ENCODE data around the gene SHROOM2.

SHROOM2 gene

DNA sequence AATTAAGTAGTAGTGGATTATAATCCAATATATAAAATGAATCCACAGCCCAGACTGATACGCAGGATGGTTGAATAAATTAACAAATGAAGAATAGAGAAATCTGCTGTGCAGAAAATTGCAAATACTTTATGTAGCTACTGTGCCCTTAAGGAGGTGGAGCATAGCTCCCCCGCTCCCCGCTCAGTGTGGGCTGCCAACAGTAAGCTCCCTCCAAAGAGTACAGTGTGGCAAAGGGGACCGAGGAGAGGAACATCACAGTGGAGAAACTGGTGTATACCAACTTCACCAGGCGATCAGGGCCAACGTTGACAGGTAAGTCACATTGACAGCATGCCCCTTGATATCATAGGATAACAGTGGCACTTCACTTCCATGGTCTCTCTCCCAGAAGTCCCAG, 123.0 kb downstream of the SHROOM2 start:
- Histone ChIP-seq H3K9me3 (ENCODE audit: control insufficient read depth, low read length) (no peaks in the 10 kb centered on the region), H3K36me3 (ENCODE audit: control insufficient read depth, insufficient read depth, low read length) (no peaks in the 10 kb centered on the region), H3K4me3 (ENCODE audit: low read depth, low read length) (no peak overlapping the region), H3K27me3 (ENCODE audit: control insufficient read depth, insufficient read depth, low read length) (no peaks in the 10 kb centered on the region), H3K4me1 (no peaks in the 10 kb centered on the region), H3K27ac (no peak overlapping the region), H3K4me2 (ENCODE audit: low read length) (no peak overlapping the region), H2AFZ (no peak overlapping the region), H3K79me2 (no peaks in the 10 kb centered on the region), H3K9ac (no peak overlapping the region)
- TF ChIP-seq, protein P1, sequence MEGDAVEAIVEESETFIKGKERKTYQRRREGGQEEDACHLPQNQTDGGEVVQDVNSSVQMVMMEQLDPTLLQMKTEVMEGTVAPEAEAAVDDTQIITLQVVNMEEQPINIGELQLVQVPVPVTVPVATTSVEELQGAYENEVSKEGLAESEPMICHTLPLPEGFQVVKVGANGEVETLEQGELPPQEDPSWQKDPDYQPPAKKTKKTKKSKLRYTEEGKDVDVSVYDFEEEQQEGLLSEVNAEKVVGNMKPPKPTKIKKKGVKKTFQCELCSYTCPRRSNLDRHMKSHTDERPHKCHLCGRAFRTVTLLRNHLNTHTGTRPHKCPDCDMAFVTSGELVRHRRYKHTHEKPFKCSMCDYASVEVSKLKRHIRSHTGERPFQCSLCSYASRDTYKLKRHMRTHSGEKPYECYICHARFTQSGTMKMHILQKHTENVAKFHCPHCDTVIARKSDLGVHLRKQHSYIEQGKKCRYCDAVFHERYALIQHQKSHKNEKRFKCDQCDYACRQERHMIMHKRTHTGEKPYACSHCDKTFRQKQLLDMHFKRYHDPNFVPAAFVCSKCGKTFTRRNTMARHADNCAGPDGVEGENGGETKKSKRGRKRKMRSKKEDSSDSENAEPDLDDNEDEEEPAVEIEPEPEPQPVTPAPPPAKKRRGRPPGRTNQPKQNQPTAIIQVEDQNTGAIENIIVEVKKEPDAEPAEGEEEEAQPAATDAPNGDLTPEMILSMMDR (IDR thresholded peaks at IDR 0.05): no peak

DNA sequence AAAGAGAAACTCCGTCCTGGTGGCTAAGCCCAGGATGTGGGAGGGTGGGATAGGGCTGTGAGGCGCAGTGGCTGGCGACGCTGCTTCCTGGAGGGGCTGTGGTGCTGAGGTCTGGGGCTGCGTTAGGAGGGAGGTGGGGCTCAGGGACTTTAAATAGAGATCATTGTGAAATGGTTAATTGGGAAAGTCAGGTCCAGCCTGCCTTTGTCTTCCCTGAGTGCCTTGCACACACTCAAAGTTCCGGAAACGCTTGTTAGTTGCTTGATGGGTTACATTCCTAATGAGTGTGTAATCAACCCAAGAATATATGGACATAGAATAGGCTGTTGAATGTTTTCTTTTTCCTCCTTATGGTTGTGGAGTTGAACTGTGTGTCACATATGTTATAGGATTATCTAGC, 125.3 kb downstream of the SHROOM2 start:
- Histone ChIP-seq H3K36me3 (ENCODE audit: control insufficient read depth, insufficient read depth, low read length) (no peaks in the 10 kb centered on the region), H2AFZ (no peak overlapping the region), H3K9ac (no peak overlapping the region), H3K4me3 (ENCODE audit: low read depth, low read length) (no peak overlapping the region), H3K27ac (no peak overlapping the region), H3K9me3 (ENCODE audit: control insufficient read depth, low read length) (no peaks in the 10 kb centered on the region), H3K27me3 (ENCODE audit: control insufficient read depth, insufficient read depth, low read length) (no peaks in the 10 kb centered on the region), H3K4me2 (ENCODE audit: low read length) (no peak overlapping the region), H3K79me2 (no peaks in the 10 kb centered on the region), H3K4me1 (no peaks in the 10 kb centered on the region)
- TF ChIP-seq, protein P1 (IDR thresholded peaks at IDR 0.05): no peak

DNA sequence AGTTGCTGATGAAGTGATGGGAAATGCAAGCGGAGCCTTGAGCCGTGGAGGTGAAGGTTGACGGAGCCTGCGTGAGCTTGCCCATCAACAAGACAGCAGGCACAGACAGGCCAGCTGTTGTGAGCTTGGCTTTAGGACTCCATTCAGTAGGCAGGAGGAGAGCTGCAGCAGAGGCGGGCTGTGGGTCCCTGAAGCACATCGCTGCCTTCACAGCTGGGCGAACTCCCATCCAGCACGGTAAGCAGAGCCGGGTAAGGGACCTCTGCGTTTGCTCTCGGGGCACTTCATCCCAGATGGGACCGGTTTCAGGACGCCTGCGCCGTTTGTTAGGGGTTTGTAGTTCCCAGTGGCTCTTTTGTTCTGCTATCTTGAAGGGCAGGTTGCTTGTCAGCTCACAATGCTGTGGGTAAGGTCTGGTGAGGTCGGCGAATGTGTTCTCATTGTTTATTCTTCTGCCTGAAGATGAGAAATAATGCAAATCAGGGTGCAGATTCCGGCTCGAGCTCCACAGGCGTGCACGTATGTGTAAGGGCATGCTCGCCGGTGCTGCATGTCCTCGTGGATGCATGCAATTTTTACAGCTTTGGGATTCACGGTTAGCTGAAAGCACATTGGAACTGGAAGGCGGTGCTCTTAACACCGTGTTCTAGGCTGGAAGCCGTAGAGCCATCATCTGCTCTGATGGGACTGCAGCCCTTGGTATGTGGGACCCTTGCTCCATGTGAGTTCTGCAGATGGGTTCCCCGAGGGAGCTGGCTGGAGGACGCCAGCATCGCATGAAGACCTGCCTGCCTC, 126.3 kb downstream of the SHROOM2 start:
- Histone ChIP-seq H3K4me3 (ENCODE audit: low read depth, low read length) (no peak overlapping the region), H3K27me3 (ENCODE audit: control insufficient read depth, insufficient read depth, low read length) (no peaks in the 10 kb centered on the region), H3K4me1 (no peaks in the 10 kb centered on the region), H3K9me3 (ENCODE audit: control insufficient read depth, low read length) (no peaks in the 10 kb centered on the region), H3K4me2 (ENCODE audit: low read length) (no peak overlapping the region), H3K36me3 (ENCODE audit: control insufficient read depth, insufficient read depth, low read length) (no peaks in the 10 kb centered on the region), H3K79me2 (no peaks in the 10 kb centered on the region), H3K9ac (no peak overlapping the region), H3K27ac (no peak overlapping the region), H2AFZ (no peak overlapping the region)
- TF ChIP-seq, protein P1 (IDR thresholded peaks at IDR 0.05): no peak

DNA sequence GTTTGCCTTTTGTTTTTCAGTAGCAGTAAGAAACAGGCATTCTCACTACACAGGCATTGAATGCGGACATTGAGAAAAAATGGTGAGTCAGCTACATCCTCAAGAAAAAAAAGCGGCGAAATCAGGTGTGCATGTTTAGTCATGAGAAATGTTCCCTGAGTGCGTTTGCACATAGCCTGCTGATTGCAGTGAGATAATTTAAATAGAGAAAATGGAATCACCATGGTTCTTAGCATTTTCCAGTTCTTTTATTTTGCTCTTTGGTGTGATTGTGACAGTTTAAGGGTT, 126.9 kb downstream of the SHROOM2 start:
- H3K9me3 ChIP-seq (ENCODE audit: control insufficient read depth, low read length): no peaks in the 10 kb centered on the region
- H3K4me1 ChIP-seq: no peaks in the 10 kb centered on the region
- no peak overlapping the region for H3K27ac ChIP-seq
- TF ChIP-seq, protein P1 (IDR thresholded peaks at IDR 0.05): no peak
- no peaks in the 10 kb centered on the region for H3K36me3 ChIP-seq (ENCODE audit: control insufficient read depth, insufficient read depth, low read length)
- no peak overlapping the region for H3K9ac ChIP-seq
- no peak overlapping the region for H2AFZ ChIP-seq
- H3K27me3 ChIP-seq (ENCODE audit: control insufficient read depth, insufficient read depth, low read length): no peaks in the 10 kb centered on the region
- H3K4me2 ChIP-seq (ENCODE audit: low read length): no peak overlapping the region
- no peak overlapping the region for H3K4me3 ChIP-seq (ENCODE audit: low read depth, low read length)
- no peaks in the 10 kb centered on the region for H3K79me2 ChIP-seq

DNA sequence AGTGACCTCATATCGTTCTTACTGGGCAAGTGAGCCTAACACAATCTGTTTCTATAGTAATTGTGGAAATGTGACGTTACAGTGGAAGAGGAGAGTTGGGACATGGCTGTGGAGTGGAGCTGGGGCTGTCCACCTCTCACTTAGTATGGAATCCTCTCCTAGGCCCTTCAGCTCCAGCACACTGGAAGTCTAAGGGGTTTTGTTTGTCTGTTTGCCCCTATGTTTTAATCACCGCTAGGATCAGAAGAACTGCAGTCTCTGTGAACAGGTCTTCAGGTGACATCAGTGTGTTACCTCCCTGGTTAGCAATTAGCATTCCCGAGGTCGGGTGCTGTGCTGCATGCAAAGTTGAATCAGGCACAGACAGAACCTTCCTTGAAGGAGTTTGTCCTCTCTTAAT, 131.6 kb downstream of the SHROOM2 start:
- no peak overlapping the region for H2AFZ ChIP-seq
- no peaks in the 10 kb centered on the region for H3K79me2 ChIP-seq

More for the DNA sequence above, 131.6 kb downstream of the SHROOM2 start:
- H3K27ac ChIP-seq: no peak overlapping the region
- no peak overlapping the region for H3K4me2 ChIP-seq (ENCODE audit: low read length)
- TF ChIP-seq, protein P1 (IDR thresholded peaks at IDR 0.05): no peak
- no peaks in the 10 kb centered on the region for H3K27me3 ChIP-seq (ENCODE audit: control insufficient read depth, insufficient read depth, low read length)
- H3K9me3 ChIP-seq (ENCODE audit: control insufficient read depth, low read length): no peaks in the 10 kb centered on the region
- H3K9ac ChIP-seq: no peak overlapping the region
- H3K4me3 ChIP-seq (ENCODE audit: low read depth, low read length): no peak overlapping the region
- no peaks in the 10 kb centered on the region for H3K4me1 ChIP-seq
- H3K36me3 ChIP-seq (ENCODE audit: control insufficient read depth, insufficient read depth, low read length): no peaks in the 10 kb centered on the region
